Measurements from ENCODE around the gene SLC12A3. TPM values are rescaled to one million over a fixed set of nuclear protein-coding genes. Genes with fewer than 3 reads are reported as not detected.

SLC12A3 gene
- total and polyA plus RNA-seq, 2 of the 4 experiments (the other 2 are of a cell fraction), result not detected

- H3K18ac ChIP-seq (ENCODE audit: low read depth, low read length), result no peak overlapping the region
- no peak overlapping the region; the same call in 1 of the 2 replicates for H2AK5ac ChIP-seq (ENCODE audit: low read depth, low read length)
- no peak overlapping the region for H3K14ac ChIP-seq (replicated peaks; ENCODE audit: low read depth, low read length)
- no peak overlapping the region for H3K4ac ChIP-seq (ENCODE audit: low read depth, low read length)
- H2AFZ ChIP-seq (replicated peaks; ENCODE audit: low read length, poor library complexity), result no peak overlapping the region
- H3K9me1 ChIP-seq (ENCODE audit: insufficient read depth, low read length), result peaks cover 12% of the 10 kb centered on the region; the same call in 1 of the 2 replicates
- no peak overlapping the region; a peak in 1 of 4 replicates for H4K8ac ChIP-seq (ENCODE audit: low read depth in 2 of 2, low read length in 2 of 2)
- no TSS peak for BruUV-seq (replicated peaks)
- H4K5ac ChIP-seq (ENCODE audit: low read depth, low read length), result peak overlapping the region; percentile 6; the same call in 1 of the 2 replicates
- no peaks in the 10 kb centered on the region for H3K79me1 ChIP-seq (ENCODE audit: low read depth in 1 of 2, low read length in 2 of 2)
- no peak overlapping the region for H3K23ac ChIP-seq (ENCODE audit: low read depth, low read length)
- H3K36me3 ChIP-seq (ENCODE audit: control insufficient read depth, insufficient read depth, low read length), result peaks cover 39% of the 10 kb centered on the region
- no peaks in the 10 kb centered on the region for H3K27me3 ChIP-seq (ENCODE audit: control insufficient read depth, insufficient read depth, low read length)
- in situ Hi-C loops (cut with MboI; ENCODE audit: low sequenced_read_pairs) (no loop called here), dilution Hi-C loops (cut with HindIII; ENCODE audit: low sequenced_read_pairs, unreplicated experiment) (no loop called here), intact Hi-C loops (cut with micrococcal nuclease) (no loop called here)
- ChIA-PET POLR2A (ENCODE audit: unreplicated experiment) (no interaction called here), CTCF (no interaction called here)
- no peak for TF ChIP-seq USF2 (IDR thresholded peaks at IDR 0.05; ENCODE audit: low read depth, low read length)
- no peak overlapping the region for H3K27ac ChIP-seq (ENCODE audit: insufficient read depth, low read length)
- DNase-seq (no peak), ATAC-seq (ENCODE audit: low read depth) (no peak)
- H2BK20ac ChIP-seq (ENCODE audit: low read depth, low read length), result no peak overlapping the region
- H2AK9ac ChIP-seq (replicated peaks; ENCODE audit: low read depth, low read length, poor library complexity), result no peak overlapping the region
- H3K4me1 ChIP-seq (ENCODE audit: control insufficient read depth, insufficient read depth, low read length), result peaks cover 4% of the 10 kb centered on the region
- H2BK15ac ChIP-seq (ENCODE audit: low read depth, low read length), result no peak overlapping the region
- no CpG with 5 or more reads among the region's 2 CpGs for WGBS, 2 experiments (ENCODE audit: extremely low coverage in 2 of 2, insufficient read length in 1 of 2)
- H3K4me2 ChIP-seq (ENCODE audit: low read depth, low read length), result no peak overlapping the region
- no peak overlapping the region for H2BK5ac ChIP-seq (ENCODE audit: low read depth, low read length, poor library complexity, severe bottlenecking)
- H2BK120ac ChIP-seq (ENCODE audit: low read depth, low read length), result no peak overlapping the region
- no peaks in the 10 kb centered on the region for H4K20me1 ChIP-seq (ENCODE audit: insufficient read depth, low read length)
- no peaks in the 10 kb centered on the region for H3K9me3 ChIP-seq (ENCODE audit: control insufficient read depth, insufficient read depth, low read length)
- no peak overlapping the region for H3K4me3 ChIP-seq (ENCODE audit: insufficient read depth, low read depth, low read length)
- H3K9ac ChIP-seq (ENCODE audit: low read depth, low read length), result no peak overlapping the region
- no peak overlapping the region for H4K91ac ChIP-seq (ENCODE audit: insufficient read depth, low read depth, low read length)
- H3K56ac ChIP-seq (ENCODE audit: extremely low read depth, insufficient read depth, low read length), result no peak overlapping the region
Measured at GRCh38 chr16:56835320-56835719, 29.7 kb upstream of the SLC12A3 start.
